Keratinocyte (primary cell): Measurements from ENCODE around the gene KCNIP3. TPM values are rescaled to one million over a fixed set of nuclear protein-coding genes. Genes with fewer than 3 reads are reported as not detected.

Source experiments
- DNase-seq: peaks from one replicate; pipeline ENCODE4 v3.0.0-alpha.2; 2011; ENCODE audit warnings: low read depth, missing footprints, low spot score
- FAIRE-seq: peaks from 2 replicates; lab custom pipeline; 2011; peaks lifted over from hg19 to GRCh38; lab: Jason Lieb, UNC
- H2AFZ ChIP-seq: 2 replicates; pipeline ENCODE4 v1.6.0; 2012; ENCODE audit warnings: low read length, control low read depth, inconsistent platforms; ENCODE audit not compliant: control insufficient read depth
- H3K27ac ChIP-seq: 2 replicates; pipeline ENCODE4 v1.5.1; 2011; ENCODE audit warnings: low read length; ENCODE audit not compliant: control insufficient read depth, insufficient read depth
- H3K27me3 ChIP-seq: 3 replicates; pipeline ENCODE4 v1.6.0; 2011; ENCODE audit warnings: low read length; ENCODE audit not compliant: control insufficient read depth, insufficient read depth; ENCODE audit errors: extremely low read depth
- H3K36me3 ChIP-seq, 2 experiments: 2 replicates in 1 of 2; 3 replicates in 1 of 2; pipeline ENCODE4 v1.5.1; 2011; ENCODE audit warnings: low read length in 2 of 2, mild to moderate bottlenecking in 1 of 2; ENCODE audit not compliant: control insufficient read depth in 2 of 2, insufficient read depth in 2 of 2; ENCODE audit errors: extremely low read depth in 1 of 2
- H3K4me1 ChIP-seq: 3 replicates; pipeline ENCODE4 v1.5.1; 2011; ENCODE audit warnings: low read length; ENCODE audit not compliant: control insufficient read depth, insufficient read depth; ENCODE audit errors: extremely low read depth
- H3K4me2 ChIP-seq: 3 replicates; pipeline ENCODE4 v1.6.0; 2011; ENCODE audit warnings: low read depth, low read length; ENCODE audit not compliant: control insufficient read depth, insufficient read depth; ENCODE audit errors: extremely low read depth
- H3K4me3 ChIP-seq, 3 experiments: fragments of 200-600 bp in 1 of 3; sonication (generic) in 1 of 3; 2 replicates in 2 of 3; 3 replicates in 1 of 3; pipeline ENCODE4 v1.5.1; 2011 to 2016; ENCODE audit warnings: low read length in 3 of 3, mild to moderate bottlenecking in 3 of 3, control low read depth in 2 of 3, inconsistent platforms in 1 of 3, low read depth in 1 of 3, mixed read lengths in 1 of 3, mixed run types in 1 of 3, moderate library complexity in 1 of 3; ENCODE audit not compliant: control insufficient read depth in 2 of 3, insufficient read depth in 2 of 3; ENCODE audit errors: extremely low read depth in 1 of 3
- H3K79me2 ChIP-seq: 2 replicates; pipeline ENCODE4 v1.6.0; 2012; ENCODE audit warnings: low read length; ENCODE audit not compliant: control insufficient read depth, insufficient read depth
- H3K9ac ChIP-seq: 3 replicates; pipeline ENCODE4 v1.6.0; 2011; ENCODE audit warnings: low read length; ENCODE audit not compliant: control insufficient read depth, insufficient read depth; ENCODE audit errors: extremely low read depth
- H3K9me1 ChIP-seq: 3 replicates; pipeline ENCODE4 v1.6.0; 2011; ENCODE audit warnings: low read length; ENCODE audit not compliant: control insufficient read depth, insufficient read depth; ENCODE audit errors: extremely low read depth
- H3K9me3 ChIP-seq: 2 replicates; pipeline ENCODE4 v1.5.1; 2012; ENCODE audit warnings: low read depth, low read length; ENCODE audit not compliant: control insufficient read depth
- H4K20me1 ChIP-seq: 3 replicates; pipeline ENCODE4 v1.6.0; 2011; ENCODE audit warnings: low read length; ENCODE audit not compliant: control insufficient read depth, insufficient read depth; ENCODE audit errors: extremely low read depth
- EZH2 ChIP-seq: IDR thresholded peaks from one replicate; pipeline ENCODE4 v1.6.1; 2012; ENCODE audit warnings: inconsistent platforms, mild to moderate bottlenecking, low read length, moderate library complexity
- dilution Hi-C: fragments of 300-500 bp; cut with MboI; formaldehyde crosslinking; loops from one replicate; pipeline ENCODE4 v1.7.0; 2020; ENCODE audit warnings: low sequenced_read_pairs; ENCODE audit not compliant: extremely low pct_ligation_motif_present
- polyA plus RNA-seq, 5 experiments: library from polyadenylated mRNA; depleted of rRNA in 3 of 5; stranded (reverse) in 3 of 5; stranded (forward) in 1 of 5; unstranded in 1 of 5; fragments of >200 nt; gene quantifications; 1 replicate in 1 of 5; 2 replicates in 3 of 5; 3 replicates in 1 of 5; pipeline versions ENCODE4 v1.2.1 to v1.2.3, GENCODE V29; 2011 to 2012; ENCODE audit warnings: missing spikeins in 2 of 5, low read depth in 1 of 5, low replicate concordance in 1 of 5
- TF ChIP-seq, protein P1 (sequence below), 3 experiments: IDR thresholded peaks in 1 of 3; conservative IDR thresholded peaks in 1 of 3; optimal IDR thresholded peaks in 1 of 3; 2 replicates in 2 of 3; 3 replicates in 1 of 3; pipeline versions ENCODE3 to v1.5.1; 2011; ENCODE audit warnings: low read length in 3 of 3, mild to moderate bottlenecking in 3 of 3, moderate library complexity in 2 of 3, control low read depth in 1 of 3, inconsistent platforms in 1 of 3; ENCODE audit not compliant: insufficient read depth in 2 of 3; ENCODE audit errors: extremely low read depth in 1 of 3

KCNIP3 gene
- polyA plus RNA-seq, 1 donor (not counting 4 experiments of a cell fraction or from before 2014, with no cell fraction given): 0.66 TPM

DNA sequence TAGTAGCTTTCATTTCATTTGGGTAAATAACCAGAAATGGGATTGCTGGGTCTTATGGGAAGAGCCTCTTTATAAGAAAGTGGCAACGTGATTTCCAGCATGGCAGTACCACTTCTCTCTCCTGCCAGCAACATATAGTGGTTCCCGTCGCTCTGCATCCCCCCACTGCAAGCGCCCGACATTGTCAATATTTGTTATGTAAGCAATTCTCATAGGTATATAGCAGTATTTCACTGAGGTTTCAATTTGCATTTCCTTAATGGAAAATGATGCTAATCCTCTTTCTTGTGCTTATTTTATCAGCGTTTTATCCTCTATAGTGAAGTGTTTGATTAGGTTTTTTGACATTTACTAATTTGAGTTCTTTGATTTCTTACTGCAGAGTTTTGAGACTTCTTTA is 69.4 kb downstream of the KCNIP3 start:
- dilution Hi-C loops: no loop called here
- no peak for FAIRE-seq
- H3K9me3 ChIP-seq: no peaks in the 10 kb centered on the region

DNA sequence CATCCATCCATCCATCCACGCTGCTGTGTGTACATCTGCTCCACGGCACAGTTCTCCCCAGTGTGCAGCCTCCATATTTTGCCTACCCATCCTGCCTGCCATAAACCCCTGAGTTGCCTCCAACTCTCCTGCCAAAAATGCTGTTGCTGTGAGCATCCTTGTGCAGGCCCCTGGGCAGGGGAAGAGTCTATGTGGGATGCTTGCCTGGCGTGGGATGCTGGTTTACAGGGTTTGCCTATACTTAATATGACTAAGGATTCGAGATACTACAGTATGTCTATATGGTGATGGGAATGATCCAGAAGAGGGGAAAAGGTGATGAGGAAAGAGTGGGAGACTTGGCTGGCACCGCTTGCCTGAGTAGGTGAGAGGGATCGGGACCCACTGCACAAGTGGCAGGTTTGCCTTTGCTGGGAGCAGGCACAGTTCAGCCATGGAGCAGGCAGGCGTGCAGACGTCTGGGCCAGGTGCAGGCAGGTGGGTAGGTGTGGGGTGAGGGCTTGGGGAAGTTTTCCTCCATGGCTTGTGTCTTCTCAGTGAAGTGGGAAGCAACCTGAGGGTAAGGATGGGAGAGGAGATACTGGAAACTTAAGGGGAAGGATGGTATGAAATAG is 75.2 kb downstream of the KCNIP3 start:
- no peaks in the 10 kb centered on the region for H3K9me1 ChIP-seq
- no peaks in the 10 kb centered on the region for H3K4me1 ChIP-seq
- TF ChIP-seq, protein P1, sequence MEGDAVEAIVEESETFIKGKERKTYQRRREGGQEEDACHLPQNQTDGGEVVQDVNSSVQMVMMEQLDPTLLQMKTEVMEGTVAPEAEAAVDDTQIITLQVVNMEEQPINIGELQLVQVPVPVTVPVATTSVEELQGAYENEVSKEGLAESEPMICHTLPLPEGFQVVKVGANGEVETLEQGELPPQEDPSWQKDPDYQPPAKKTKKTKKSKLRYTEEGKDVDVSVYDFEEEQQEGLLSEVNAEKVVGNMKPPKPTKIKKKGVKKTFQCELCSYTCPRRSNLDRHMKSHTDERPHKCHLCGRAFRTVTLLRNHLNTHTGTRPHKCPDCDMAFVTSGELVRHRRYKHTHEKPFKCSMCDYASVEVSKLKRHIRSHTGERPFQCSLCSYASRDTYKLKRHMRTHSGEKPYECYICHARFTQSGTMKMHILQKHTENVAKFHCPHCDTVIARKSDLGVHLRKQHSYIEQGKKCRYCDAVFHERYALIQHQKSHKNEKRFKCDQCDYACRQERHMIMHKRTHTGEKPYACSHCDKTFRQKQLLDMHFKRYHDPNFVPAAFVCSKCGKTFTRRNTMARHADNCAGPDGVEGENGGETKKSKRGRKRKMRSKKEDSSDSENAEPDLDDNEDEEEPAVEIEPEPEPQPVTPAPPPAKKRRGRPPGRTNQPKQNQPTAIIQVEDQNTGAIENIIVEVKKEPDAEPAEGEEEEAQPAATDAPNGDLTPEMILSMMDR (optimal IDR thresholded peaks at IDR 0.05 in 1 of 3, IDR thresholded peaks at IDR 0.05 in 1 of 3, conservative IDR thresholded peaks at IDR 0.05 in 1 of 3; ENCODE audit: extremely low read depth in 1 of 3, insufficient read depth in 2 of 3, low read length in 3 of 3): no peak
- no peak for TF ChIP-seq EZH2
- no peaks in the 10 kb centered on the region for H4K20me1 ChIP-seq
- no peaks in the 10 kb centered on the region for H3K36me3 ChIP-seq
- no peak overlapping the region for H3K4me2 ChIP-seq
- no peak for FAIRE-seq
- dilution Hi-C loops: no loop called here
- H3K9ac ChIP-seq: no peak overlapping the region
- no peak overlapping the region for H2AFZ ChIP-seq
- no peaks in the 10 kb centered on the region for H3K79me2 ChIP-seq
- no peaks in the 10 kb centered on the region for H3K27me3 ChIP-seq
- no peak for DNase-seq
- H3K4me3 ChIP-seq: no peak overlapping the region
- no peak overlapping the region for H3K27ac ChIP-seq
- no peaks in the 10 kb centered on the region for H3K9me3 ChIP-seq

More for the DNA sequence above, 69.4 kb downstream of the KCNIP3 start:
- no peaks in the 10 kb centered on the region for H3K9me1 ChIP-seq
- H3K79me2 ChIP-seq: no peaks in the 10 kb centered on the region
- H3K36me3 ChIP-seq: no peaks in the 10 kb centered on the region
- H3K27me3 ChIP-seq: peaks cover under 1% of the 10 kb centered on the region
- no peak for DNase-seq
- no peak overlapping the region for H3K27ac ChIP-seq
- no peaks in the 10 kb centered on the region for H4K20me1 ChIP-seq
- H3K9ac ChIP-seq: no peak overlapping the region
- TF ChIP-seq, protein P1 (optimal IDR thresholded peaks at IDR 0.05 in 1 of 3, IDR thresholded peaks at IDR 0.05 in 1 of 3, conservative IDR thresholded peaks at IDR 0.05 in 1 of 3; ENCODE audit: extremely low read depth in 1 of 3, insufficient read depth in 2 of 3, low read length in 3 of 3): no peak
- TF ChIP-seq EZH2: no peak
- no peaks in the 10 kb centered on the region for H3K4me1 ChIP-seq
- H3K4me3 ChIP-seq: no peak overlapping the region
- no peak overlapping the region for H2AFZ ChIP-seq
- H3K4me2 ChIP-seq: no peak overlapping the region
